HepG2 (cell line): ENCODE results near the gene MAN1B1. TPM values are rescaled to one million over a fixed set of nuclear protein-coding genes. Genes with fewer than 3 reads are reported as not detected.

ENCODE experiments used
- HMGA1 ChIP-seq: sonication (generic); formaldehyde crosslinking; conservative IDR thresholded peaks from 2 replicates; pipeline ENCODE4 v1.4.0; 2020; ENCODE audit warnings: missing genetic modification reagents
- ISX ChIP-seq: sonication (generic); formaldehyde crosslinking; conservative IDR thresholded peaks from 2 replicates; pipeline ENCODE4 v1.5.0; 2020; ENCODE audit warnings: missing genetic modification reagents
- KIAA2018 ChIP-seq: sonication (generic); formaldehyde crosslinking; IDR thresholded peaks from 2 replicates; pipeline ENCODE4 v1.5.0; 2020; ENCODE audit warnings: mild to moderate bottlenecking, missing genetic modification reagents, borderline replicate concordance
- MBNL3 ChIP-seq: fragments of 250-450 bp; sonication (Bioruptor Pico); conservative IDR thresholded peaks from 2 replicates; pipeline ENCODE4 v1.8.0; 2022; ENCODE audit warnings: mild to moderate bottlenecking, inconsistent platforms
- TAF15 ChIP-seq: fragments of 200-400 bp; formaldehyde crosslinking; IDR thresholded peaks from one replicate; pipeline ENCODE4 v1.6.1; 2018; ENCODE audit warnings: mild to moderate bottlenecking, low read depth, low read length; ENCODE audit not compliant: poor library complexity, severe bottlenecking
- XRCC5 ChIP-seq: fragments of 200-400 bp; formaldehyde crosslinking; optimal IDR thresholded peaks from 2 replicates; pipeline ENCODE3; 2017; ENCODE audit warnings: mild to moderate bottlenecking, low read length
- ZBED4 ChIP-seq: sonication (generic); formaldehyde crosslinking; IDR thresholded peaks from 2 replicates; pipeline ENCODE4 v1.4.0; 2020; ENCODE audit warnings: missing genetic modification reagents, borderline replicate concordance
- ZBTB1 ChIP-seq: sonication (generic); formaldehyde crosslinking; IDR thresholded peaks from 2 replicates; pipeline ENCODE4 v1.4.0; 2020; ENCODE audit warnings: missing genetic modification reagents, borderline replicate concordance
- ZC3H4 ChIP-seq: sonication (generic); formaldehyde crosslinking; IDR thresholded peaks from 2 replicates; pipeline ENCODE4 v1.4.0; 2020; ENCODE audit warnings: missing genetic modification reagents, borderline replicate concordance
- ZFP1 ChIP-seq: IDR thresholded peaks from 2 replicates; pipeline ENCODE4 v1.6.1; 2016
- ZNF280D ChIP-seq: sonication (generic); formaldehyde crosslinking; IDR thresholded peaks from 2 replicates; pipeline ENCODE4 v1.5.1; 2020; ENCODE audit warnings: mild to moderate bottlenecking, missing genetic modification reagents
- ZNF563 ChIP-seq: sonication (generic); formaldehyde crosslinking; IDR thresholded peaks from 2 replicates; pipeline ENCODE4 v1.8.0; 2022; ENCODE audit warnings: mild to moderate bottlenecking, moderate library complexity, missing genetic modification reagents
- ZNF614 ChIP-seq: IDR thresholded peaks from 2 replicates; pipeline ENCODE4 v1.6.1; 2018; ENCODE audit warnings: missing biosample characterization, missing genetic modification reagents, inconsistent platforms, borderline replicate concordance
- ZNF644 ChIP-seq: IDR thresholded peaks from 2 replicates; pipeline ENCODE4 v1.6.1; 2016; ENCODE audit warnings: low read depth
- polyA plus RNA-seq, 8 experiments: library from polyadenylated mRNA; depleted of rRNA in 3 of 8; stranded (reverse) in 7 of 8; unstranded in 1 of 8; fragments of >200 nt; fragmentation: Illumina TruSeq in 4 of 8; extraction: Trizol in 4 of 8; gene quantifications; 2 replicates each; pipeline versions ENCODE4 v1.2.1 to v1.2.3, GENCODE V29; 2011 to 2016; ENCODE audit warnings: low read depth in 4 of 8, missing spikeins in 1 of 8, mixed read lengths in 1 of 8; ENCODE audit not compliant: insufficient read depth in 1 of 8
- total RNA-seq, 5 experiments: library from RNA; depleted of rRNA; stranded (reverse); fragments of >200 nt; fragmentation: Illumina TruSeq; extraction: Trizol; gene quantifications; 2 replicates each; pipeline ENCODE4 v1.2.3, GENCODE V29; 2016; ENCODE audit warnings: low read depth in 1 of 5

The MAN1B1 gene
- total and polyA plus RNA-seq, 2 of the 13 experiments (the other 11 are each of a cell fraction or from before 2014, with no cell fraction given) = 48.9 to 59.5 TPM

GRCh38 chr9:137046088-137046787 lies 40.5 kb upstream of the MAN1B1 start, which contains the start of gene NPDC1 (continued):
- TF ChIP-seq KIAA2018 (CRISPR knock-in tag) (no peak), ZNF563 (CRISPR knock-in tag) (peak; percentile 64), TAF15 (no peak), ZNF614 (CRISPR knock-in tag) (peak; percentile 69; the same call in 1 of the 2 replicates), ZNF644 (no peak), MBNL3 (CRISPR knock-in tag) (no peak), ZFP1 (no peak), ZBED4 (CRISPR knock-in tag) (peak; percentile 55; the same call in 1 of the 2 replicates), ZBTB1 (CRISPR knock-in tag) (peak; percentile 55; the same call in 1 of the 2 replicates), ZC3H4 (CRISPR knock-in tag) (no peak), ZNF280D (CRISPR knock-in tag) (no peak), HMGA1 (CRISPR knock-in tag) (no peak), XRCC5 (peak; percentile 93), ISX (CRISPR knock-in tag) (peak; percentile 78; the same call in 1 of the 2 replicates)
